GM19438 (cell line): ENCODE results near the gene TNS3.

Experiments
- ATAC-seq: cut with Tn5 transposase; IDR thresholded peaks from one replicate; pipeline ENCODE4 v1.9.1; 2021; ENCODE audit warnings: low read depth; ENCODE audit not compliant: unreplicated experiment

Gene TNS3

GRCh38 chr7:47529405-47529804 lies 52.5 kb downstream of the TNS3 start:
- ATAC-seq, result no peak

GRCh38 chr7:47528471-47528870 lies 53.4 kb downstream of the TNS3 start:
- ATAC-seq, result no peak

GRCh38 chr7:47526466-47526865 lies 55.4 kb downstream of the TNS3 start:
- ATAC-seq, result no peak

GRCh38 chr7:47525066-47525623 lies 56.8 kb downstream of the TNS3 start:
- no peak for ATAC-seq

DNA sequence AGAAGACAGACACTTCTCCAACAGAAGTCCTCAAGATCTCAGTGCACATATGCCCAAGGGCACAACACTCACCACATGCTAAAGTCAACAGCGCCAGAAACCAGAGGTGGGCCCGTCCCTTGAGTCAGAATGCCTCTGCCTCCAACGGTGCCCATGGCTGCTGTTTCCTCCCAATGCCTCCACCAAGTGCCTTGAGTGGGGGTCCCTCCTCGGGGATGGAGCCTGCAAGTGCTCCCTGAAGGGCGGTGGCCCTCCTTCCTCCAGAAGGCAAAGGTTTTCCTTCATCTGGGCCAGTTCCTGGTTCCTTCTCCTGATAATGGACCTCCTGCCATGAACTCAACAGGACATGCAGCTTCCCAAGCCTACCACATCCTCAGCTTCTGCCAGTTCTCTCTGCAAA lies 58.5 kb downstream of the TNS3 start:
- no peak for ATAC-seq

- no peak for ATAC-seq
Measured at GRCh38 chr7:47521816-47522561, 59.9 kb downstream of the TNS3 start.

- ATAC-seq, result no peak
Measured at GRCh38 chr7:47521011-47521795, 60.7 kb downstream of the TNS3 start.

DNA sequence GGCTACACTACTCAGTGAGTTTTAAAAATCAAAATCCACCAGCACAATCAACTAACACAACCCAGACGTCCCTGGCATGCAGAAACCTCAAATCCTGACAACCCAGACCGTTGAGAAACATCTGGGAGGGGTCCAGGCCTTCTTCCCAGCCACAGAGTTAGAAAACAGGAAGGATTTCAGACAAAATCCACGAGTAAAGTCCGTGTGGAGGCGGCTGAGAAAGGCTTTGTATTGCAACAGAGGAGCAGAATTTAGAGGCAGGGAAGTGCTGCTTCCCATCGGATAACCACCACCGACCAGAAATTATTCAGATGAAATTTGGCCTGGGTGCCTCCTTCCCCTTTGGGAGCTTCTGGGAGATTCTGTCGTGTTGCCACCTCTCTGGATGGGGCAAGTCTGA lies 61.5 kb downstream of the TNS3 start:
- no peak for ATAC-seq

- ATAC-seq, result no peak
Measured at GRCh38 chr7:47518827-47519226, 63.1 kb downstream of the TNS3 start.

- ATAC-seq, result no peak
Measured at GRCh38 chr7:47517821-47518480, 64.0 kb downstream of the TNS3 start.

GRCh38 chr7:47516985-47517600 lies 64.8 kb downstream of the TNS3 start:
- no peak for ATAC-seq

- no peak for ATAC-seq
Measured at GRCh38 chr7:47516386-47516785, 65.5 kb downstream of the TNS3 start.

GRCh38 chr7:47515305-47515834 lies 66.5 kb downstream of the TNS3 start:
- ATAC-seq, result no peak

- no peak for ATAC-seq
Measured at GRCh38 chr7:47514818-47515217, 67.1 kb downstream of the TNS3 start.

DNA sequence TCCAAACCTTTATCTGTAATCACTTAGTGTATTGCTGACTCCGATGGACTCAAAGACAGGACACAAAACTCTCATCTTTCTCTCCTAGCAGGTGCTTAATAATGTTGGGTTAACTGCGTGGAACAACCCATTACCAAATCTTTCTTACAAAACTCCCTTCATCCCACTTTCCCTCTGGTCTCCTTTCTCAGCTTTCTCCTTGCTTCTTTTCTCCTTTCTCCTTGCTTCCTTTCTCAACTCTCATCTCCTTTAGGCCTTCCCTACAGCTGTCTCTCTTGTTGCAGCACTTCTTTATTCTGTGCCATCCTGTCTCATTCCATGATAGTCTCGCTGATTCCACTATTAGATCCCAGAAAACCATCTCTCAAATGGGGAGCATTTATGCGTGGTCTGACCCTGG lies 67.5 kb downstream of the TNS3 start:
- ATAC-seq, result no peak

DNA sequence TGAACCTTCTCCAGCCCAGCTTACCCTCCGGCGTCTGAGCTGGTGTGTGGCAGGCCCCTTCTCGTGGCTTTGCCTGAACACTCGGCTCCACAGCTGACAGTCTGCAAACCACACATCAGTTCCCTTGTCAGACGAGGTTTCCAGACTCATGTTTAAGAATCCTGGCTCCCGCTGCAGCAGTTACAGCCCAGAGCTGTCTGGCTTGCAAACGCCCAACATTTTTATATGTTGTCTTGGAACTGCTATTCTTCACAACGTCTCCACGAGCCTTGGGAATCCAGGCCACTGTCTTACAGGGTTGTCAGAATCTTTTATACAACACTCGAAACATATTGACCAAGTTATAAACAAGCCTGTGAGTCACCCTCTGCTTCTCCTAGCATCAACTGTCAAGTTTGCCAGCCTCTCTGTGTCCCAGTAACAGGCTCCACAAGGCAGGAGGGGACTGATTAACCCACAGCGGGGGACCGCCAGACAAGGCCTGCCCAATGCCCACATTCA lies 68.1 kb downstream of the TNS3 start:
- no peak for ATAC-seq

DNA sequence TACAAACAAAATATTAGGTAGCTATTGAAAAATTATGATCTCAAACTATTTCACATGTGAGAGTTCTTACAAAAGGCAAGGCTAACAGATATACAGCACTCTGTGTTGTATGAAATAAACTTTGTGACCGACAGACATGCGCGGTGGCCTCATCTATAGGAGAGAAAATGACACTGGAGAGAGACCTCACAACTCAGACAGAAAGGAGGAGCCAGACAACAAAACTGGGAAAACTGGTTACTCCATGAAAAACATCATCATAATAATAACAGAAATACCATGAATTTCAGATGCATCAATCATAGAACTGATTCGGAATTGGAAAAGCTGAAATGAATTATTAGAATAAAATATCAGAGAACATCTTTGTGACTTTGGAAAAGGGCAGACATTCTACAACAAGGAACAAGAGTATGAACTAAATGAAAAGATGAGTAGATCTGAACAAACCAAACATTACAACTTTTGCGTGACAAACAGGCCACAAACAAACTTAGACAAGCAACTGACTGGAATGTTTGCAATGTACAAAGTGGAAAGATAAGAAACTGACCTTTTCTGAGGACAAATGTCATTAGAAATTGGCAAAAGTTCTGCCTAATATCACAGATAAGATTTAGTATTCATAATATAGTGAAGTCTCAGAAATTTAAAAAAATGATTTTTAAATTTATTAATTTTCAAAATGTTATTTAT lies 69.3 kb downstream of the TNS3 start:
- ATAC-seq, result no peak

DNA sequence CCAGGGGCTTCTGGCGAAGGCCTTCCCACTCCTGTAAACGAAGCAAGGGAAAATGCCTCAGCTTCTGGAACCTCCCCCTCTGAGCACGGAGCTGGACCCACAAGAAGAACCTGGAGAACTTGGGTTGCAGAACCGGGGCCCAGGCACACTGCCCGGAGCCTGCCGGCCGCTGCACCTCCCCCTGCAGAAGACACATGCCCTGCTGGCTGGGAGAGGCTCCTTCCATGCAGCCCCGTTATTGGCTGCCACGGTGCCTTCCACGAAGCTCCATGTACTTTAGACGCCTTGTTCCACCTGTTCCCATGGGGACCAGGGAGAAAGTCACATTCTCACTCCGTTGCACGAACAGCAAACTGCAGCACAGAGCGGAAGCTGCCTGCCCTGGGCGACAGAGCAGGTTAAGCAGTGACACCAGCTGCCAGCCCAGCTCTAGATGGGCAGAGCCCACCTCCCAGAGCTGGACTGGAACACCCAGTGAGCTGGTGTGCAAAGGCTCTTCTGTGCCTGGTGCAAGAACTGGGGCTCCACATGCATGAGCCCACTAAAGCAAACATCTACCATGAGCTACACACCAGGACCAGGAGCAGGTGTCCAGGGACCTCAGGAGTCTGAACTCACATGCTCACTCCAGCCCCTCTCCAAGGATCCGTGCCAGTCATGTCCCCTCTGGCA lies 70.1 kb downstream of the TNS3 start:
- ATAC-seq, result no peak

DNA sequence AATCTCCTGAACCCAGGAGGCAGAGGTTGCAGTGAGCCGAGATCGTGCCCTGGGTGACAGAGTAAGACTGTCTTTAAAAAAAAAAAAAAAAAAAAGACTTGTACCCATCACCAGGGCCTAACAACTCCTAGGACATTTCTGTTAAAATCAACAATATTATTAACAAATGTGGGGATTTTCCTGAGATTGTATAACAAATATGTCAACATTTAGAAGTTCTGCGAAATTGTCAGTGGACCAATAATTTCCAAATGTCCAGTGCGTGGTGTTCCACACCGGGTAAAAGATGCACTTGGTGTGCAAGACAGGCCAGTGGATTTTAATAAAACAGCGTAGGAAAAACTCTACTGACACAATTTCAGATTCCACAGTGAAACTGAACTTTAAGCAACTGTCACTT lies 71.1 kb downstream of the TNS3 start:
- no peak for ATAC-seq
